HG03196 (cell line): ENCODE data around the gene CUTA.
"Not testable (repeated sequence)": the region's sequence is repeated elsewhere in the genome, so short reads cannot be mapped to it uniquely, and the experiment has no call there.

Source experiments
- ATAC-seq: cut with Tn5 transposase; IDR thresholded peaks from one replicate; pipeline ENCODE4 v1.9.1; 2021; ENCODE audit not compliant: unreplicated experiment

CUTA gene

GRCh38 chr6:33373960-33374910 lies 43.7 kb downstream of the CUTA start:
- no peak for ATAC-seq

GRCh38 chr6:33372526-33373123 lies 45.3 kb downstream of the CUTA start:
- no peak for ATAC-seq

- not testable (repeated sequence) for ATAC-seq
Measured at GRCh38 chr6:33371901-33372300, 46.0 kb downstream of the CUTA start.

GRCh38 chr6:33367715-33368025 lies 50.2 kb downstream of the CUTA start:
- ATAC-seq = not testable (repeated sequence)

GRCh38 chr6:33367009-33367714 lies 50.7 kb downstream of the CUTA start:
- ATAC-seq = no peak
